GM12873 (cell line): Measurements from ENCODE around the gene MYO1E.

Experiments
- TF ChIP-seq, protein P1 (sequence below): IDR thresholded peaks from 2 replicates; pipeline ENCODE4 v1.5.1; 2012; ENCODE audit warnings: low read depth, mild to moderate bottlenecking, moderate library complexity, low read length, control low read depth; ENCODE audit not compliant: insufficient read depth; ENCODE audit errors: missing control alignments

Gene MYO1E

DNA sequence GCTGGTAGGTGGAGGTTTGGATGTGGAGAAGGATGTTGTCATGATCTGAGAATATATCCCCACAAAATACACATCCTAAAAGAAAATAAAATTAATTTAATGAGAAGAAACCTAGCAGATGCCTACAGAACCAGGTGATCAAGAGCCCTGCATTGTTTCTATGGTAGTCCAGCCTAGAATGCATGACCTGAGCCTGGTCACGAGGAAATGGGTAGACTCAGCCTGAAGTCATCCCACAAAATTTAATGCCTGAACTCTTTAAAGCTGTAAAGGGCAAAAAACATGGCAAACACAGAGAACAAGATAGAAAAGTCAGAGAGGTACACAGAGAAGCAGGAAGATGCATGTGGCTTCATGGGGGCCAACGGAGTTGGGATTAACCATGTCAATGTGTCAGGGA, 130.0 kb downstream of the MYO1E start:
- TF ChIP-seq, protein P1, sequence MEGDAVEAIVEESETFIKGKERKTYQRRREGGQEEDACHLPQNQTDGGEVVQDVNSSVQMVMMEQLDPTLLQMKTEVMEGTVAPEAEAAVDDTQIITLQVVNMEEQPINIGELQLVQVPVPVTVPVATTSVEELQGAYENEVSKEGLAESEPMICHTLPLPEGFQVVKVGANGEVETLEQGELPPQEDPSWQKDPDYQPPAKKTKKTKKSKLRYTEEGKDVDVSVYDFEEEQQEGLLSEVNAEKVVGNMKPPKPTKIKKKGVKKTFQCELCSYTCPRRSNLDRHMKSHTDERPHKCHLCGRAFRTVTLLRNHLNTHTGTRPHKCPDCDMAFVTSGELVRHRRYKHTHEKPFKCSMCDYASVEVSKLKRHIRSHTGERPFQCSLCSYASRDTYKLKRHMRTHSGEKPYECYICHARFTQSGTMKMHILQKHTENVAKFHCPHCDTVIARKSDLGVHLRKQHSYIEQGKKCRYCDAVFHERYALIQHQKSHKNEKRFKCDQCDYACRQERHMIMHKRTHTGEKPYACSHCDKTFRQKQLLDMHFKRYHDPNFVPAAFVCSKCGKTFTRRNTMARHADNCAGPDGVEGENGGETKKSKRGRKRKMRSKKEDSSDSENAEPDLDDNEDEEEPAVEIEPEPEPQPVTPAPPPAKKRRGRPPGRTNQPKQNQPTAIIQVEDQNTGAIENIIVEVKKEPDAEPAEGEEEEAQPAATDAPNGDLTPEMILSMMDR = no peak

DNA sequence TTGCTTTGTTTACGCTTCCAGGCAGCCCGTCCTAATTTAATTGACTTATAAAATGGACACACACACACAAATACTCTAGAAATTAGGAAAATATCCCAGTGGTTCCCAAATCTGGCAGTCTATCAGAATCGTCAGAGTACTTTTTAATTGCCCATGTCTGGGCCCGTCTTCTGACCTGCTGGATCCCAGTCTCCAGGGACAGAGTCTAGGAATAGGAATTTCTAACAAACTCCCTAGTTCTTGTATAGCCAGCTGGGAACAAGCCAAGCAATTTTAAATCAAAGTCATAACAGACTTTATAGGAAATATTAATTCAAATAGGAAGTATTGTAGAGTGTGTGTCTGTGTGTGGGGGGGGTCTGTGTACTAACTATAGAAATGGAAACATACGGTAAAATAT, 132.6 kb downstream of the MYO1E start:
- TF ChIP-seq, protein P1 = no peak

DNA sequence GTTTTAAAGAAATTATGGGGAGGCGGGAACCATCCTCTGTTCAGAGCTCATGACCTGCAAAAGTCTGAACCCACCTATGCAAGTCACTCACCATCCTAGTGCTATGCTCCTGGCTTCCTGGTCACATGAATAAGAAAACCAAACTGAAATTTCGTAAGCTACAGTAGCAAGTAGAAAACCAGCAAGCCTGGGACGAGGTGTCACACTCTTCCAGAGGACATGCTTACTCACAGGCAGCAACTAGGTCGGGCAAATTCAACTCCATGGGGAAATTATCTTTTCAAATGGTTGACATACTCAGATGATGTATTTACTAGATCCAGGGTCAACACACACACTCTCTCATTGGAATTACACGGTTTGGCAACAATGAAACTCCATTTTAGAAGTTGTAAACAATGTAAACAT, 134.7 kb downstream of the MYO1E start:
- TF ChIP-seq, protein P1 = no peak

DNA sequence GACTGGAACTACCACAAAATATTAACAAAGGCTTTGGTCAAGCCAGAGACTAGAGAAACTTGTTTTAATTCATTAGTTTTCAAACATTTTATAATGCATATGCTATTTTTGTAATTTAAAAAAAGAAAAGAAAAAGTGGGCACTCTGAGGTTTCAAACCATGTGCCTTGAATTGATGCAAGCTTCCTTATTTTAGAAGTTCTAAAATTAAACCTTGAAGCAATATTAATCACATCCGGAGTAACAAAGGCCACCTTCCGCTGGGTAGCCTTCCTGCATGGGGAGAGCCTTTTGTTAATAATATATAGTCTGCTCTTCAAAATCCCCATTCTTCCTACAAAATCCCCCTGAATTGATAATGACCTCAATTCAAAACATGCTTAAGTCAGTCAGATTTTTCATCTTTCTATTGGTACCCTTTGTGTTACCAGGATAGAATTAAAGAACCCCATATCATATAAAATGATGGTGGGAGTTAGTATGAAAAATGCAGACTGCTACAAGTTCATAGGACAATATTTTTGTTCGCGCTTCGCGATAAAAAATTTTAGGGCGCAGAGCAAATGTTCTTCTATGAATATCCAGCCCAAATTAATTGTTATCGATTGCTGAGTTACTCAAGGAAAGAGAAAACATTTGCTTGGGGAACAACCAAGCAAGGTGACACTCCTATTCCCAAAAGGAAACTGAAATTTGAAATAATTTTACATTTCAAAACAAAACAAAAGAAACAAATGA, 135.4 kb downstream of the MYO1E start:
- TF ChIP-seq, protein P1 = no peak

DNA sequence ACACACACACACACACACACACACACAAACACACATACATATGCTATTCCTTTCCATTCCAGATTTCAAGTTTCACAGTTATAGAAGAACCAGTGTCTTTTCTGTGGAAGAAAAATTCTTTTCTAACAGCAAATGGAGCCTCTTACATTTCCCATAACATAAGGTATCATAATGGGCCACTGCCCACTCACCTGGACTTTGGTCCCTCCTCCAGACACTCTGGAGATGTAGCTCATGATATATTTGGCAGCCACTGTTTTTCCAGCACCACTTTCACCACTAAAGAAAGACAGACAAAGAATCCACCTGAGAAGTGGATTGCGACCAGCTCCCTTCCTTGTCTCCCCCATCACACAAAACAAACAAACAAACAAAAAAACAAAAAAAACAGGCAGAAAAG, 136.3 kb downstream of the MYO1E start:
- TF ChIP-seq, protein P1 = no peak

DNA sequence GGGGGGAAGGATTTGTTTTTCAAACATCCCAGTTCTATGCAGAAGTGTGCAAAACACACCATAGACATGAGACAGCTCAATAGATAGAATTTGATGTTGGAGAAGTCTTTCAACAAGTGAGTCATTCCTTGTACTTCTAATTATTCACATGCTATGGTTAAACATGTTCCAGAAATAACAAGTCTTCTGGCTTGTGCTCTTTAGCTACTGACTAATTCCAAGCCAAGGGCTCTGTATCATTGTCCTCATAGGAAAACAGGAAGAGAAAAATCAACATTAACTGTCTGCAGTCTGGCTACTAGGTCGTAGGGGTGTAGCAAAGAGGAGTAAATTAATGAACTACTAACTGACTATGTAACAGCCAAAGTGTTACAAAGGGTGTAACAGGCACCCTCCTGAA, 140.2 kb downstream of the MYO1E start:
- TF ChIP-seq, protein P1 = no peak

DNA sequence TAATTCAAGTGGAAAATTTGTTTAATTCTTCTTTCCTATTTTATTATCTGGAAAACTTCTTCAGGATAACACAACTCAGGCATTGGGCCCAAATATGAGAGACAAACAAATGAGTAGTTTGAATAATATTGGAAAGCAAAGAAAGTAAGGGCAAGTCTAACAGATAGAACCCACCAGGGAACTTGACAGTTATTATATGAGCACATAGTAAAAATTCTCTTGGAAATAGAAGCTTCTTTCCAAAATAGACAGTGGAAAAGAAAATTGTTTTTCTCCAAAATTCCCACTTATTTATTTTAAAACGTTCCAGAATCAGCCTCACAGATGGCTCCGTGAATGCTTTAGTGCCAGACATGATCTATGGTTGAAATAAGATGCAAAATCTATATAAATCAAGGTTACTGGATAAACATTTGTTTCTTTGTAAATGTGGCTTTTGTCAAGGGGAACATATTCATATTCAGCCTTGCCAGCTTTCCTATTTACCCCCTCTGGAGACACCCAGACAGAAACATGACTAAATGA, 142.1 kb downstream of the MYO1E start:
- TF ChIP-seq, protein P1 = no peak
